Testis (tissue), 3 donors: ENCODE measurements around the gene FRY. TPM values are rescaled to one million over a fixed set of nuclear protein-coding genes. Genes with fewer than 3 reads are reported as not detected.

Experiments
- DNase-seq: peaks from one replicate; pipeline ENCODE4 v3.0.0-alpha.2; 2019
- H3K27ac ChIP-seq, 2 donors: fragments of 200-600 bp; sonication (generic); one replicate each; pipeline ENCODE4 v1.5.1; 2019
- H3K27me3 ChIP-seq: fragments of 200-600 bp; sonication (generic); one replicate; pipeline ENCODE4 v1.5.1; 2019
- H3K36me3 ChIP-seq: fragments of 200-600 bp; sonication (generic); one replicate; pipeline ENCODE4 v1.5.1; 2017; ENCODE audit warnings: low read depth; ENCODE audit errors: missing control alignments
- H3K4me1 ChIP-seq: fragments of 200-600 bp; sonication (generic); one replicate; pipeline ENCODE4 v1.5.1; 2019
- H3K4me3 ChIP-seq, 2 donors: fragments of 200-600 bp; sonication (generic); one replicate each; pipeline ENCODE4 v1.5.1; 2017 to 2019
- H3K9me3 ChIP-seq: fragments of 200-600 bp; sonication (generic); one replicate; pipeline ENCODE4 v1.5.1; 2017
- CTCF ChIP-seq, 3 experiments: fragments of 450-650 bp in 2 of 3; fragments of 200-600 bp in 1 of 3; sonication (generic) in 1 of 3; IDR thresholded peaks; one replicate each; pipeline ENCODE4 v1.5.1; 2016 to 2019; ENCODE audit warnings: antibody characterized with exemption in 3 of 3, mild to moderate bottlenecking in 2 of 3, moderate library complexity in 1 of 3
- POLR2A ChIP-seq: fragments of 450-650 bp; IDR thresholded peaks from one replicate; pipeline ENCODE4 v1.6.1; 2017; ENCODE audit warnings: antibody characterized with exemption, mild to moderate bottlenecking, moderate library complexity
- WGBS, 2 donors: methylation state at CpG; one replicate each; pipeline ENCODE4 v1.1.5; 2018; 5-methylcytosine and 5-hydroxymethylcytosine counted together
- intact Hi-C: fragments of 100-400 bp; cut with DNase I; formaldehyde crosslinking; loops from one replicate; pipeline ENCODE4 v1.15.1; 2023; ENCODE audit warnings: low total_unique reads
- polyA plus RNA-seq: library from polyadenylated mRNA; stranded (reverse); fragments of 350-450 nt; fragmentation: Illumina TruSeq; extraction: RNeasy Lipid Tissue Mini Kit (QIAGEN cat#74804); gene quantifications from one replicate; pipeline ENCODE4 v1.2.3, GENCODE V29; 2014; ENCODE audit warnings: low read depth, low replicate concordance; ENCODE audit not compliant: insufficient read depth
- total RNA-seq, 2 donors: library from RNA; depleted of rRNA; stranded (reverse); fragments of >200 nt; gene quantifications; one replicate each; pipeline ENCODE4 v1.2.3, GENCODE V29; 2016

Gene FRY
- total and polyA plus RNA-seq, 3 donors from 2014 or later, result 24.8 to 26.6 (median 25.9) TPM

GRCh38 chr13:32093006-32093405 lies 61.4 kb downstream of the FRY start:
- Histone ChIP-seq H3K4me3 (no peak overlapping the region), H3K4me1 (no peaks in the 10 kb centered on the region), H3K27ac (no peak overlapping the region), H3K36me3 (no peaks in the 10 kb centered on the region), H3K27me3 (no peaks in the 10 kb centered on the region), H3K9me3 (no peaks in the 10 kb centered on the region)
- intact Hi-C loops, result no loop called here
- WGBS, 2 donors, result 85 to 86% methylated on average over 2 of the region's 2 CpGs
- no peak for TF ChIP-seq CTCF (IDR thresholded peaks at IDR 0.05)
- TF ChIP-seq POLR2A, result no peak
- DNase-seq, result no peak

GRCh38 chr13:32098272-32098671 lies 66.7 kb downstream of the FRY start:
- Histone ChIP-seq H3K27ac (no peak overlapping the region), H3K9me3 (no peaks in the 10 kb centered on the region), H3K36me3 (no peaks in the 10 kb centered on the region), H3K4me3 (no peak overlapping the region), H3K4me1 (peaks cover 4% of the 10 kb centered on the region), H3K27me3 (no peaks in the 10 kb centered on the region)
- WGBS, 2 donors, result 92% methylated on average over 3 of the region's 3 CpGs
- intact Hi-C loops, result no loop called here
- DNase-seq, result no peak
- no peak for TF ChIP-seq CTCF (IDR thresholded peaks at IDR 0.05)
- no peak for TF ChIP-seq POLR2A

DNA sequence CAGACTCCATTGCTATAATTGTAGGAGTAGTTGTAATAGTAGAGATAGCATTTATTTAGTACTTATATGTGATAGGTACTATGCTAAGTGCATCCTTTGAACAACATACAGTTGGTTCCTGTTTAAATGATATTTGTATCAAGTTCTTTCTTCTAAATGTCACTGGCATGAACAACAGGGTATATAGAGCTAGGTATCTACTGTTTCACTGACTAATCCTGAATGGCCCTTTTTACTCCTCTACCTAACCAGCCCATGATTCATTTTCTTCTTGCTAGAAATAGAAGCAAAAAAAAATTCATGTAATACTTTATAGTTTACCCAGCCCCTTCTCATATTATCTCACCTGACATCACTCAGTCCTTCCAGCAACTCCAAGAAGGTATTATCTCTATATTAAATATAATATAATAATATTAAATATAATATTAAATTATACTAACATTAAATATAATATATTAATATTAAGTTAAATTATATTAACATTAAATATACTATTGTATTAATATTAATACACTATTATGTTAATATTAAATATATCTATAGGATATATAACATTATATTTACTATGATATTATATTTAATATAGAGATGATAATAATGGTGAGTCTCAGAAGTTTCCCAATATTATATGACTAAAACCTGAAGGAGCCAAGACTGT lies 74.2 kb downstream of the FRY start:
- peaks cover 4% of the 10 kb centered on the region for H3K4me1 ChIP-seq
- H3K9me3 ChIP-seq, result no peaks in the 10 kb centered on the region
- no peak overlapping the region for H3K27ac ChIP-seq
- DNase-seq, result no peak
- H3K4me3 ChIP-seq, result no peak overlapping the region
- H3K36me3 ChIP-seq, result no peaks in the 10 kb centered on the region
- TF ChIP-seq CTCF (IDR thresholded peaks at IDR 0.05) (no peak), POLR2A (no peak)
- no peaks in the 10 kb centered on the region for H3K27me3 ChIP-seq
- intact Hi-C loops, result no loop called here

DNA sequence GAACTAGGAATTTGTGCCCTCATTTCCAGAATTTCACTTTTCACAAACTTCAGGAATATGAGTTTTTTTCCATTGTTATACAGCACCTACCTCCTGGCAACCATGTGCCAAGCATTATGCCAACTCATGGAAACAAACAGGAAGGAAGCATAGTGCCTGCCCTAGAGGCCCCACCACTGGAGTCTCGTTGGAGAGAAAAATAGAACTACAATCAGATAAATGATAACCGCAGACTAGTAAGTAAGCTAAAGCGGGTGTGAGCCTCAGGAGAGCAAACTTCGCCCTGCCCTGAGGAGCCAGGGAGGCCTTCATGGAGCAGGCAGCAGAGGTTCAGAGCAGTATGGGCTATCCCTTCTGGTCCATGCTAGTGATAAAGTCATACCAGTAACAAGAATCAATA lies 75.9 kb downstream of the FRY start:
- Histone ChIP-seq H3K36me3 (no peaks in the 10 kb centered on the region), H3K27ac (no peak overlapping the region), H3K4me3 (no peak overlapping the region), H3K4me1 (peaks cover 4% of the 10 kb centered on the region), H3K9me3 (no peaks in the 10 kb centered on the region), H3K27me3 (no peaks in the 10 kb centered on the region)
- TF ChIP-seq POLR2A (no peak), CTCF (IDR thresholded peaks at IDR 0.05) (no peak)
- intact Hi-C loops, result no loop called here
- 85 to 86% methylated on average over 4 of the region's 4 CpGs for WGBS, 2 donors
- no peak for DNase-seq

GRCh38 chr13:32107973-32108372 lies 76.4 kb downstream of the FRY start:
- Histone ChIP-seq H3K27me3 (no peaks in the 10 kb centered on the region), H3K36me3 (no peaks in the 10 kb centered on the region), H3K27ac (no peak overlapping the region), H3K9me3 (no peaks in the 10 kb centered on the region), H3K4me3 (no peak overlapping the region), H3K4me1 (no peaks in the 10 kb centered on the region)
- 82 to 87% methylated on average over 2 of the region's 2 CpGs for WGBS, 2 donors
- TF ChIP-seq POLR2A (no peak), CTCF (IDR thresholded peaks at IDR 0.05) (no peak)
- intact Hi-C loops, result no loop called here
- DNase-seq, result no peak
